Mesenchymal stem cell (in vitro differentiated cells and primary cell): ENCODE data around the gene TMCO5A.

ENCODE experiments used
- DNase-seq: peaks from one replicate; pipeline ENCODE4 v3.0.0-alpha.2; 2013
- H2AFZ ChIP-seq: one replicate; pipeline ENCODE4 v1.6.1; 2013; ENCODE audit warnings: low read depth, mild to moderate bottlenecking, control low read depth, inconsistent platforms, low read length, moderate library complexity
- H2AK5ac ChIP-seq: 2 replicates; pipeline ENCODE4 v1.6.1; 2013; ENCODE audit warnings: low read length, moderate library complexity, mild to moderate bottlenecking, inconsistent platforms; ENCODE audit not compliant: severe bottlenecking
- H2BK120ac ChIP-seq: one replicate; pipeline ENCODE4 v1.6.1; 2013; ENCODE audit warnings: low read depth, mild to moderate bottlenecking, inconsistent platforms, low read length, moderate library complexity
- H2BK12ac ChIP-seq, 2 experiments: one replicate each; pipeline ENCODE4 v1.6.1; 2013; ENCODE audit warnings: inconsistent platforms in 2 of 2, low read length in 2 of 2, mild to moderate bottlenecking in 2 of 2, moderate library complexity in 2 of 2, control low read depth in 1 of 2
- H2BK15ac ChIP-seq: one replicate; pipeline ENCODE4 v1.6.1; 2013; ENCODE audit warnings: mild to moderate bottlenecking, low read depth, inconsistent platforms; ENCODE audit not compliant: poor library complexity, severe bottlenecking
- H2BK5ac ChIP-seq: 2 replicates; pipeline ENCODE4 v1.6.1; 2013; ENCODE audit warnings: low read depth, mild to moderate bottlenecking, low read length, control low read depth, inconsistent platforms; ENCODE audit not compliant: poor library complexity, severe bottlenecking
- H3K14ac ChIP-seq, 2 experiments: one replicate each; pipeline ENCODE4 v1.6.1; 2013; ENCODE audit warnings: inconsistent platforms in 2 of 2, low read length in 2 of 2, control low read depth in 1 of 2, mild to moderate bottlenecking in 1 of 2, moderate library complexity in 1 of 2
- H3K18ac ChIP-seq, 2 experiments: one replicate each; pipeline ENCODE4 v1.6.1; 2013; ENCODE audit warnings: inconsistent platforms in 2 of 2, low read length in 2 of 2, control low read depth in 1 of 2, low read depth in 1 of 2, mild to moderate bottlenecking in 1 of 2
- H3K23ac ChIP-seq, 2 experiments: one replicate each; pipeline ENCODE4 v1.6.1; 2013; ENCODE audit warnings: inconsistent platforms in 2 of 2, low read length in 2 of 2, mild to moderate bottlenecking in 2 of 2, moderate library complexity in 2 of 2, control low read depth in 1 of 2
- H3K27ac ChIP-seq: 2 replicates; pipeline ENCODE4 v1.5.1; 2013; ENCODE audit warnings: mild to moderate bottlenecking, moderate library complexity, low read length, control low read depth, inconsistent platforms; ENCODE audit not compliant: poor library complexity, severe bottlenecking
- H3K27me3 ChIP-seq, 2 experiments: 2 replicates each; pipeline versions ENCODE4 v1.6.1 to v1.7.0; 2013; ENCODE audit warnings: low read length in 2 of 2, mild to moderate bottlenecking in 2 of 2, moderate library complexity in 2 of 2, control low read depth in 1 of 2, inconsistent platforms in 1 of 2; ENCODE audit not compliant: control insufficient read depth in 1 of 2, insufficient read depth in 1 of 2
- H3K36me3 ChIP-seq, 2 experiments: 2 replicates each; pipeline versions ENCODE4 v1.6.1 to v1.7.0; 2013; ENCODE audit warnings: low read length in 2 of 2, control low read depth in 1 of 2, inconsistent platforms in 1 of 2, low read depth in 1 of 2, mild to moderate bottlenecking in 1 of 2; ENCODE audit not compliant: insufficient read depth in 2 of 2, control insufficient read depth in 1 of 2
- H3K4ac ChIP-seq, 2 experiments: one replicate each; pipeline ENCODE4 v1.6.1; 2013; ENCODE audit warnings: inconsistent platforms in 2 of 2, low read length in 2 of 2, mild to moderate bottlenecking in 2 of 2, moderate library complexity in 2 of 2, control low read depth in 1 of 2, low read depth in 1 of 2
- H3K4me1 ChIP-seq: 2 replicates; pipeline ENCODE4 v1.6.1; 2013; ENCODE audit warnings: low read depth, low read length, control low read depth; ENCODE audit not compliant: control insufficient read depth, insufficient read depth
- H3K4me2 ChIP-seq: 2 replicates; pipeline ENCODE4 v1.6.1; 2013; ENCODE audit warnings: low read length, mild to moderate bottlenecking, inconsistent platforms; ENCODE audit not compliant: poor library complexity, severe bottlenecking
- H3K4me3 ChIP-seq, 2 experiments: 2 replicates each; pipeline versions ENCODE4 v1.5.1 to v1.7.0; 2013; ENCODE audit warnings: low read length in 2 of 2, mild to moderate bottlenecking in 2 of 2, control low read depth in 1 of 2, low read depth in 1 of 2; ENCODE audit not compliant: insufficient read depth in 1 of 2
- H3K79me1 ChIP-seq: replicated peaks from 2 replicates; pipeline ENCODE4 v1.6.1; 2013; ENCODE audit warnings: mild to moderate bottlenecking, control low read depth, low read length, inconsistent platforms; ENCODE audit not compliant: poor library complexity, severe bottlenecking
- H3K9ac ChIP-seq: 2 replicates; pipeline ENCODE4 v1.7.0; 2013; ENCODE audit warnings: mild to moderate bottlenecking, low read length, moderate library complexity
- H3K9me3 ChIP-seq: 2 replicates; pipeline ENCODE4 v1.7.0; 2013; ENCODE audit warnings: mild to moderate bottlenecking, low read length; ENCODE audit not compliant: control insufficient read depth
- H4K8ac ChIP-seq: one replicate; pipeline ENCODE4 v1.6.1; 2013; ENCODE audit warnings: inconsistent platforms, mild to moderate bottlenecking, low read length, moderate library complexity
- H4K91ac ChIP-seq: one replicate; pipeline ENCODE4 v1.6.1; 2013; ENCODE audit warnings: mild to moderate bottlenecking, low read length, inconsistent platforms
- WGBS: methylation state at CpG from one replicate; pipeline ENCODE4 v1.1.7; 2013; ENCODE audit warnings: mixed read lengths; 5-methylcytosine and 5-hydroxymethylcytosine counted together

Gene TMCO5A

GRCh38 chr15:37903919-37904625 is 30.4 kb upstream of the TMCO5A start:
- DNase-seq, result no peak
- Histone ChIP-seq H3K4me1 (peaks cover 6% of the 10 kb centered on the region), H3K9me3 (no peaks in the 10 kb centered on the region), H3K9ac (no peak overlapping the region), H2BK15ac (peak overlapping the region; percentile 38), H3K79me1 (no peaks in the 10 kb centered on the region), H3K18ac (peak overlapping the region in 1 of 2 experiments; percentile 12), H3K27me3 (no peaks in the 10 kb centered on the region), H2AK5ac (no peak overlapping the region), H3K4me2 (no peak overlapping the region), H3K4me3 (no peak overlapping the region), H3K23ac (no peak overlapping the region), H2BK120ac (peak overlapping the region; percentile 37), H3K27ac (no peak overlapping the region), H2BK12ac (peak overlapping the region in 1 of 2 experiments; percentile 91), H3K4ac (no peak overlapping the region), H2AFZ (no peak overlapping the region), H2BK5ac (no peak overlapping the region), H4K91ac (no peak overlapping the region), H4K8ac (peak overlapping the region; percentile 28), H3K36me3 (no peaks in the 10 kb centered on the region), H3K14ac (no peak overlapping the region)
- WGBS, result 96% methylated on average over 11 of the region's 11 CpGs

- WGBS, result 15% methylated on average over 1 of the region's 1 CpG
Observed at GRCh38 chr15:37907136-37907535, 27.3 kb upstream of the TMCO5A start.

GRCh38 chr15:37921527-37922385 is 12.7 kb upstream of the TMCO5A start:
- Histone ChIP-seq H2BK12ac (peak overlapping the region in 1 of 2 experiments; percentile 66), H3K9ac (no peak overlapping the region), H3K27me3 (no peaks in the 10 kb centered on the region), H3K27ac (no peak overlapping the region), H3K14ac (peak overlapping the region in 1 of 2 experiments; percentile 62), H2BK15ac (peak overlapping the region; percentile 3), H4K91ac (peak overlapping the region; percentile 74), H2AFZ (no peak overlapping the region), H2AK5ac (no peak overlapping the region), H3K18ac (peak overlapping the region; percentile 29 to 40), H4K8ac (peak overlapping the region; percentile 72), H3K36me3 (no peaks in the 10 kb centered on the region), H2BK5ac (no peak overlapping the region), H3K4me3 (no peak overlapping the region), H3K23ac (peak overlapping the region in 1 of 2 experiments; percentile 72), H3K4me2 (no peak overlapping the region), H2BK120ac (peak overlapping the region; percentile 37), H3K9me3 (no peaks in the 10 kb centered on the region), H3K4me1 (peaks cover 3% of the 10 kb centered on the region), H3K79me1 (no peaks in the 10 kb centered on the region), H3K4ac (peak overlapping the region in 1 of 2 experiments; percentile 41)
- 97% methylated on average over 5 of the region's 6 CpGs for WGBS
- no peak for DNase-seq

More at GRCh38 chr15:37907136-37907535, 27.3 kb upstream of the TMCO5A start:
- Histone ChIP-seq H2AK5ac (no peak overlapping the region), H3K79me1 (no peaks in the 10 kb centered on the region), H2BK120ac (no peak overlapping the region), H3K4me1 (no peaks in the 10 kb centered on the region), H3K4me3 (no peak overlapping the region), H3K27me3 (peaks cover 0 to 9% of the 10 kb centered on the region in 2 experiments), H3K9me3 (no peaks in the 10 kb centered on the region), H2AFZ (no peak overlapping the region), H2BK15ac (no peak overlapping the region), H3K27ac (no peak overlapping the region), H3K4ac (no peak overlapping the region), H3K36me3 (no peaks in the 10 kb centered on the region), H4K8ac (no peak overlapping the region), H3K14ac (no peak overlapping the region), H3K18ac (no peak overlapping the region), H3K9ac (no peak overlapping the region), H2BK12ac (no peak overlapping the region), H3K4me2 (no peak overlapping the region), H4K91ac (no peak overlapping the region), H3K23ac (no peak overlapping the region), H2BK5ac (no peak overlapping the region)
- peak; percentile 25 for DNase-seq

GRCh38 chr15:37926136-37926535 is 8.3 kb upstream of the TMCO5A start:
- no peak overlapping the region for H3K4me2 ChIP-seq
- H3K4ac ChIP-seq, result no peak overlapping the region
- no peak overlapping the region for H3K9ac ChIP-seq
- no peak overlapping the region for H2BK12ac ChIP-seq
- no peak overlapping the region for H2AK5ac ChIP-seq
- H3K23ac ChIP-seq, result no peak overlapping the region
- H3K79me1 ChIP-seq, result no peaks in the 10 kb centered on the region
- no peak overlapping the region for H3K18ac ChIP-seq
- no peaks in the 10 kb centered on the region for H3K36me3 ChIP-seq
- 96% methylated on average over 3 of the region's 3 CpGs for WGBS
- no peak overlapping the region for H3K14ac ChIP-seq
- H2BK15ac ChIP-seq, result no peak overlapping the region
- no peak overlapping the region for H2BK5ac ChIP-seq
- H3K9me3 ChIP-seq, result no peaks in the 10 kb centered on the region
- H2AFZ ChIP-seq, result no peak overlapping the region
- no peak for DNase-seq
- no peak overlapping the region for H3K4me3 ChIP-seq
- no peak overlapping the region for H4K91ac ChIP-seq
- H3K4me1 ChIP-seq, result peaks cover 3% of the 10 kb centered on the region
- no peak overlapping the region for H4K8ac ChIP-seq
- peaks cover 0 to 4% of the 10 kb centered on the region in 2 experiments for H3K27me3 ChIP-seq
- H2BK120ac ChIP-seq, result no peak overlapping the region
- H3K27ac ChIP-seq, result no peak overlapping the region
